ENCODE results near the gene ANXA10. TPM values are rescaled to one million over a fixed set of nuclear protein-coding genes. Genes with fewer than 3 reads are reported as not detected.
A peak's percentile ranks its signal among the peaks of the same experiment; 100 is the strongest.

Gene ANXA10
- total RNA-seq, 1 donor from 2014 or later: not detected

DNA sequence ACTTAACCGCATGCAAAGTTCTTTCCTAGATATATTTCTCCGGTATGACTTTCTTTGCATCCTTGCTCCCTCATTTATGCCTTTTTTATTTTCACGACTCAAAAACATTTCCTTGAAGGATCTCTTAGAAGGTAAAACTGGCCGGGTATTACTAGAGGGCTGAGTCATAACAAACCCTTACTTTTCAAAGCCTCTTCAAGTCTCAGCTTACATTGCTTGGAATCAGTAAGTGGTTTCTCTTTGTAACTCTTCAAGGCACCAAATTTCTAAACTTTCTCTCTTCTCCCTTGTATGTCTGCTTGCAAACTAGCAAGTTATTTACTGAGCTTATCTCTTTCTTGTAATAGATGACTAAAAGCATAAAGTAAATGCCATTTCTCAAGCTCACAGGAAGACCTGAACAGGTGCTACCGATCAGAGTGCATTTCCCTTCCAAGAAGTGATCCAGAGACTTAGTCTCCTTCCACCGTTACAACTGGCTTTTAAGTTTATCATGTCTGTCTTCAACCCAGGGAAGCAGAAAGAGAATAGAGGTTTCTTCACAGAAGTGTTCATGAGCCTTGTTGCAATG lies 75.5 kb downstream of the ANXA10 start:
- Mint-ChIP-seq H3K4me1 (no peaks in the 10 kb centered on the region), H3K4me3 (no peak overlapping the region), H3K27me3 (ENCODE audit: low read depth) (no peaks in the 10 kb centered on the region), H3K9me3 (peaks cover 2% of the 10 kb centered on the region), H3K27ac (ENCODE audit: unreplicated experiment) (no peak overlapping the region), H3K36me3 (ENCODE audit: low read depth) (no peaks in the 10 kb centered on the region)
- TF ChIP-seq, protein P1, sequence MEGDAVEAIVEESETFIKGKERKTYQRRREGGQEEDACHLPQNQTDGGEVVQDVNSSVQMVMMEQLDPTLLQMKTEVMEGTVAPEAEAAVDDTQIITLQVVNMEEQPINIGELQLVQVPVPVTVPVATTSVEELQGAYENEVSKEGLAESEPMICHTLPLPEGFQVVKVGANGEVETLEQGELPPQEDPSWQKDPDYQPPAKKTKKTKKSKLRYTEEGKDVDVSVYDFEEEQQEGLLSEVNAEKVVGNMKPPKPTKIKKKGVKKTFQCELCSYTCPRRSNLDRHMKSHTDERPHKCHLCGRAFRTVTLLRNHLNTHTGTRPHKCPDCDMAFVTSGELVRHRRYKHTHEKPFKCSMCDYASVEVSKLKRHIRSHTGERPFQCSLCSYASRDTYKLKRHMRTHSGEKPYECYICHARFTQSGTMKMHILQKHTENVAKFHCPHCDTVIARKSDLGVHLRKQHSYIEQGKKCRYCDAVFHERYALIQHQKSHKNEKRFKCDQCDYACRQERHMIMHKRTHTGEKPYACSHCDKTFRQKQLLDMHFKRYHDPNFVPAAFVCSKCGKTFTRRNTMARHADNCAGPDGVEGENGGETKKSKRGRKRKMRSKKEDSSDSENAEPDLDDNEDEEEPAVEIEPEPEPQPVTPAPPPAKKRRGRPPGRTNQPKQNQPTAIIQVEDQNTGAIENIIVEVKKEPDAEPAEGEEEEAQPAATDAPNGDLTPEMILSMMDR (conservative IDR thresholded peaks at IDR 0.05): no peak
- no peak for DNase-seq (ENCODE audit: low read depth, low spot score)

DNA sequence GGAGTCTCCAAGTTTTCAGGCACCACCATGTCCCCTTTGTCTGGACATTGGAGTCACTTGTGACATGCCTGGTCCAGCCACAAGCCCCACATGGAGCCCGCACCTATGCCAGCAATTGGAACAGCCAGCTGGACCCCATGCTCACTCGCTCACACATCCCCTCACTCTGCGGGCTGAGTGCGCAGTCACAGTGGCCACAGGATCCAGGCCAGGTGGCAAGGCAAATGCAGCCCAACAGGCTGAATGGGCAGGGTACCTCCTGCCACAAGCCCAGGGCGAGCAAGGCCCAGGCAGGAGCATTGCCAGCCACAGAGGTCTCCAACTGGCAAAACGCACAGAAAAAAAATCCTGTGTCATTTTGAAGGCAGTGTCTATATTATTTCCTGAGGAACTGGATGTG lies 82.0 kb downstream of the ANXA10 start:
- no peaks in the 10 kb centered on the region for H3K36me3 Mint-ChIP-seq (ENCODE audit: low read depth)
- H3K4me1 Mint-ChIP-seq: no peaks in the 10 kb centered on the region
- H3K27me3 Mint-ChIP-seq (ENCODE audit: low read depth): no peaks in the 10 kb centered on the region
- H3K9me3 Mint-ChIP-seq: peaks cover 2% of the 10 kb centered on the region
- DNase-seq (ENCODE audit: low read depth, low spot score): no peak
- no peak overlapping the region for H3K27ac Mint-ChIP-seq (ENCODE audit: unreplicated experiment)
- no peak overlapping the region for H3K4me3 Mint-ChIP-seq
- TF ChIP-seq, protein P1 (conservative IDR thresholded peaks at IDR 0.05): no peak

DNA sequence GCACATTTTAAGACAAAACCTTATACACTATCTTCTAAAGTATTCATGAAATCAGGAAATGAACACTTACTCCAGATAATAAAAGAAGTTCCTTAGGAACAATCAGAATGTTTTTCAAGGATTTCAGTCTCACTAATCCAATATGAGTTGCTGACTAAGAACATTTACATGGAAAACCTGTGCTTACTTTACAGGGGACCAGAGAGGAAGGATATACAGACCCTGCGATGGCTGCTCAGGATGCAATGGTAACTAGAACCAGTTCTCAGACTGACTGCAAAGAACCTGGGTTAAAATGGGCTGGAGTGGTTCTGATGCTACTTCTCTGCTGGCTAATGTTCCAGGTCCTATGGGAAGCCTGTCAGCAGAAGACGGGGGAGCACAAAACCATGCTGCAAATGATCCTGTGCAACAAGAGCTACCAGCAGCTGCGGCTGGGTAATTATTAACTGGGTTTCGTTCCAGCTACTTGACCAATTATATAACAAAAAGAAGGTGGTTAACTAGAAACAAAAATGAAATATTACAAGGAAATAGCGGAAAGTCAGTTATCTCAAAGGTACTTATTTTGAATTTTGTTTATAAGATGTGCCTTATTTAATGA lies 85.3 kb downstream of the ANXA10 start:
- no peak overlapping the region for H3K4me3 Mint-ChIP-seq
- no peak for DNase-seq (ENCODE audit: low read depth, low spot score)
- no peak overlapping the region for H3K27ac Mint-ChIP-seq (ENCODE audit: unreplicated experiment)
- no peaks in the 10 kb centered on the region for H3K27me3 Mint-ChIP-seq (ENCODE audit: low read depth)
- no peaks in the 10 kb centered on the region for H3K9me3 Mint-ChIP-seq
- TF ChIP-seq, protein P1 (conservative IDR thresholded peaks at IDR 0.05): no peak
- H3K36me3 Mint-ChIP-seq (ENCODE audit: low read depth): no peaks in the 10 kb centered on the region
- no peaks in the 10 kb centered on the region for H3K4me1 Mint-ChIP-seq

DNA sequence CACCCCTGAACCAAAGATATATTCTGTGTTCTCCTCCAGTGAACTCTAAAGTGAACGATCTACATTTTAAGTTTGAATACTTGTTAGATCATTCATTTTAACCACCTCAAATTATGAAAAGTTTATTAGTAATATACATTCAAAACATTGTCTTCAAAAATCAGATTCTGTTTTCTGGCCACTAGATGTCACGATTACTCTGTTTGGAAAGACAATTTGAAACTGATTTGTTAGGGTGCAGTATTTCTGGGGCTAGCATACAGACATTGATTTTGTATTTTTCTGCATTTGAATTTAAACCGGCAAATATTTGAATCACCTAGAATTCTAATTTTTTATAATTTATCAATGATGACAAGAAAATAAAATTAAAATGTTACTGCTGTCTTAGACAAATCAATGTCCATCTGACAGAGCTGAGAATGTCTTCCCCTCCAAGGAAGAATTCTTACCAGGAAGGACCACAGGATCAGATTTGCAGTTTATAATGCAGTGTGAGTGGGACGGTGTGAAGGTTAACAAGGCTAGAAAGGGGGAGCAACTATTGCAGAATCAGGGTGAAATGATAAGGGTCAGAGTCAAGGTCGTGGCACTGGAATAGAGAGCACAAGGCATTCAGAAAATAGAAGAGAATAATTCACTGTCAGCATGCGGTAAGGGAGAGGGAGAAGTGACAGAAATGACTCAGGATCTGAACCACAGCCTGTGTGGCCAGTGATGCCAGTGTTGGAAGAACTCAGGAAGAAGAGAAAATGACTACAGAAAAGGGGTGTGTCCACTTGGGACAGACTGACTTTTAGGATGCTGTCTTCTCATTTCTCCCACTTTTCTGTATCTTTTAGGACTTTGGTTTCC lies 91.6 kb downstream of the ANXA10 start:
- no peak overlapping the region for H3K27ac Mint-ChIP-seq (ENCODE audit: unreplicated experiment)
- DNase-seq (ENCODE audit: low read depth, low spot score): no peak
- peaks cover 5% of the 10 kb centered on the region for H3K4me1 Mint-ChIP-seq
- no peak overlapping the region for H3K4me3 Mint-ChIP-seq
- TF ChIP-seq, protein P1 (conservative IDR thresholded peaks at IDR 0.05): peak; percentile 79
- no peaks in the 10 kb centered on the region for H3K9me3 Mint-ChIP-seq
- no peaks in the 10 kb centered on the region for H3K27me3 Mint-ChIP-seq (ENCODE audit: low read depth)
- no peaks in the 10 kb centered on the region for H3K36me3 Mint-ChIP-seq (ENCODE audit: low read depth)

DNA sequence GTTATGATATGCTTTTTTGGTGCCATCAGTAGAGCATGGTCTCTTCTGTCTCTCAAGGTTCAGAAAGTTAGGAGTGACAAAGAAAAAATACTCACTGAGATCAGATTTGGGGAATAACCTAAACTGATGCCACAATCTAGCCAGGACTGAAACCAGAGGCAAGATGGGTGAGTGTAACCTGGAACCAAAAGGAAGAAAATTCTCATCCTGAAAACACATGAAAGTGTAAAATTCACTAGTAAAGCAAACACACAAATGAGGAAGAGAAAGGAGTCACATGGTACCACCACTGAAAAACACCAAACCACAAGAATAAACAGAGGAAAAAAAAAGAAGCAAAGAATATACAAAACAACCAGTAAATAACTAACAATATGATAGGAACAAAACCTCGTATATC lies 96.4 kb downstream of the ANXA10 start:
- no peak for DNase-seq (ENCODE audit: low read depth, low spot score)
- peaks cover 5% of the 10 kb centered on the region for H3K4me1 Mint-ChIP-seq
- TF ChIP-seq, protein P1 (conservative IDR thresholded peaks at IDR 0.05): no peak
- H3K27ac Mint-ChIP-seq (ENCODE audit: unreplicated experiment): no peak overlapping the region
- peaks cover 7% of the 10 kb centered on the region for H3K9me3 Mint-ChIP-seq
- H3K27me3 Mint-ChIP-seq (ENCODE audit: low read depth): no peaks in the 10 kb centered on the region
- H3K4me3 Mint-ChIP-seq: no peak overlapping the region
- H3K36me3 Mint-ChIP-seq (ENCODE audit: low read depth): no peaks in the 10 kb centered on the region
